ENCODE results near the gene TLK1. TPM values are rescaled to one million over a fixed set of nuclear protein-coding genes. Genes with fewer than 3 reads are reported as not detected.

TLK1 gene
- total and polyA plus RNA-seq, 4 donors, result 8.5 to 54.4 (median 27.3) TPM

GRCh38 chr2:171185941-171186340 lies 25.2 kb upstream of the TLK1 start:
- no peak for TF ChIP-seq CTCF (IDR thresholded peaks at IDR 0.05; ENCODE audit: control extremely low read depth, extremely low read depth)
- H3K36me3 ChIP-seq (ENCODE audit: control insufficient read depth in 4 of 4, insufficient read depth in 4 of 4, low read length in 4 of 4), result no peaks in the 10 kb centered on the region
- peak in 1 of 3 donors; percentile 30 for DNase-seq
- no peaks in the 10 kb centered on the region for H3K4me1 ChIP-seq (ENCODE audit: control insufficient read depth in 5 of 5, insufficient read depth in 5 of 5, low read length in 5 of 5)
- no peaks in the 10 kb centered on the region for H3K9me3 ChIP-seq (ENCODE audit: control insufficient read depth in 4 of 4, insufficient read depth in 3 of 4, low read length in 3 of 4)
- H3K27ac ChIP-seq (ENCODE audit: low read depth in 1 of 2, low read length in 1 of 2), result no peak overlapping the region
- WGBS, 2 donors, result 80 to 92% methylated on average over 3 of the region's 3 CpGs
- no peak for ATAC-seq (ENCODE audit: insufficient read depth, low FRiP score)
- no peak overlapping the region for H3K4me3 ChIP-seq
- H3K9ac ChIP-seq (ENCODE audit: insufficient read depth in 1 of 2, low read length in 2 of 2), result no peak overlapping the region
- no peaks in the 10 kb centered on the region for H3K27me3 ChIP-seq (ENCODE audit: control insufficient read depth in 3 of 3, insufficient read depth in 3 of 3, low read length in 2 of 3)

GRCh38 chr2:171185165-171185818 lies 24.6 kb upstream of the TLK1 start:
- TF ChIP-seq CTCF (IDR thresholded peaks at IDR 0.05; ENCODE audit: control extremely low read depth, extremely low read depth), result no peak

GRCh38 chr2:171181064-171182049 lies 20.7 kb upstream of the TLK1 start:
- H3K9ac ChIP-seq (ENCODE audit: insufficient read depth in 1 of 2, low read length in 2 of 2), result no peak overlapping the region
- H3K27ac ChIP-seq (ENCODE audit: low read depth in 1 of 2, low read length in 1 of 2), result no peak overlapping the region
- H3K4me1 ChIP-seq (ENCODE audit: control insufficient read depth in 5 of 5, insufficient read depth in 5 of 5, low read length in 5 of 5), result no peaks in the 10 kb centered on the region
- no peak overlapping the region for H3K4me3 ChIP-seq
- H3K27me3 ChIP-seq (ENCODE audit: control insufficient read depth in 3 of 3, insufficient read depth in 3 of 3, low read length in 2 of 3), result no peaks in the 10 kb centered on the region
- ATAC-seq (ENCODE audit: insufficient read depth, low FRiP score) (no peak), DNase-seq (no peak)
- 44 to 59% methylated on average over 9 of the region's 9 CpGs for WGBS, 2 donors
- no peaks in the 10 kb centered on the region for H3K36me3 ChIP-seq (ENCODE audit: control insufficient read depth in 4 of 4, insufficient read depth in 4 of 4, low read length in 4 of 4)
- no peak for TF ChIP-seq CTCF (IDR thresholded peaks at IDR 0.05; ENCODE audit: control extremely low read depth, extremely low read depth)
- H3K9me3 ChIP-seq (ENCODE audit: control insufficient read depth in 4 of 4, insufficient read depth in 3 of 4, low read length in 3 of 4), result no peaks in the 10 kb centered on the region

More at GRCh38 chr2:171185165-171185818, 24.6 kb upstream of the TLK1 start:
- Histone ChIP-seq H3K4me3 (no peak overlapping the region), H3K27ac (ENCODE audit: low read depth in 1 of 2, low read length in 1 of 2) (no peak overlapping the region), H3K27me3 (ENCODE audit: control insufficient read depth in 3 of 3, insufficient read depth in 3 of 3, low read length in 2 of 3) (no peaks in the 10 kb centered on the region), H3K36me3 (ENCODE audit: control insufficient read depth in 4 of 4, insufficient read depth in 4 of 4, low read length in 4 of 4) (no peaks in the 10 kb centered on the region), H3K9me3 (ENCODE audit: control insufficient read depth in 4 of 4, insufficient read depth in 3 of 4, low read length in 3 of 4) (no peaks in the 10 kb centered on the region), H3K4me1 (ENCODE audit: control insufficient read depth in 5 of 5, insufficient read depth in 5 of 5, low read length in 5 of 5) (no peaks in the 10 kb centered on the region), H3K9ac (ENCODE audit: insufficient read depth in 1 of 2, low read length in 2 of 2) (no peak overlapping the region)
- ATAC-seq (ENCODE audit: insufficient read depth, low FRiP score), result no peak
- no peak for DNase-seq
- 84 to 92% methylated on average over 2 of the region's 2 CpGs for WGBS, 2 donors

All from lung (tissue), 12 donors.